GM23248 (cell line): Measurements from ENCODE around the gene IDI2.
"Not testable (repeated sequence)": the region's sequence is repeated elsewhere in the genome, so short reads cannot be mapped to it uniquely, and the experiment has no call there.

ENCODE experiments used
- EZH2 ChIP-seq: fragments of 200-600 bp; sonication (generic); IDR thresholded peaks from 2 replicates; pipeline ENCODE4 v1.6.1; 2018; ENCODE audit warnings: antibody characterized with exemption, mild to moderate bottlenecking; ENCODE audit not compliant: insufficient read depth, poor library complexity, severe bottlenecking
- EZH2phosphoT487 ChIP-seq: fragments of 200-600 bp; sonication (generic); IDR thresholded peaks from 2 replicates; pipeline ENCODE4 v1.6.1; 2018; ENCODE audit warnings: antibody characterized with exemption, moderate library complexity, mild to moderate bottlenecking, low read depth; ENCODE audit not compliant: insufficient read depth

DNA sequence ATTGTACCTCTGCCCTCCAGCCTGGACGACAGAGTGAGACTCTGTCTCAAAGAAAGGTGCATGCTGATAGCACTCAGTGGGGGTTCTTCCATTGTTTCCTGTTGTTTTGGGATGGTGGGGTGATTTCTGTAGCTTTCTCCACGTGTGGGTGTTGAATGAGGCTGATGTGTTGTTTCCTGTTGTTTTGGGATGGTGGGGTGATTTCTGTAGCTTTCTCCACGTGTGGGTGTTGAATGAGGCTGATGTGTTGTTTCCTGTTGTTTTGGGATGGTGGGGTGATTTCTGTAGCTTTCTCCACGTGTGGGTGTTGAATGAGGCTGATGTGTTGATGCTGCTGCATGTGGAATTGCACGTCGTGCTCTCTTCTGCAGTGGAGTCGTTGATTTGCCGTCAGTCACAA, 15.7 kb downstream of the IDI2 start:
- TF ChIP-seq EZH2phosphoT487, EZH2: not testable (repeated sequence)
